HEK293T (cell line): ENCODE results near the gene APBA1.

Source experiments
- CTCF ChIA-PET: fragments of 350-600 bp; formaldehyde crosslinking; extraction: SDS; loops from one replicate; lab custom pipeline; 2021; ENCODE audit warnings: antibody characterized with exemption, inconsistent platforms; lab: Yijun Ruan, JAX
- POLR2A ChIA-PET: fragments of 350-600 bp; formaldehyde crosslinking; extraction: SDS; loops from one replicate; lab custom pipeline; 2020; ENCODE audit warnings: antibody characterized with exemption, inconsistent platforms; lab: Yijun Ruan, JAX
- DNase-seq: peaks from one replicate; pipeline ENCODE4 v3.0.0; 2012; ENCODE audit warnings: mixed read lengths; ENCODE audit errors: extremely low spot score
- ARNT ChIP-seq: fragments of 450-650 bp; IDR thresholded peaks from 2 replicates; pipeline ENCODE4 v1.6.1; 2017; ENCODE audit warnings: mild to moderate bottlenecking
- BHLHE40 ChIP-seq: fragments of 450-650 bp; IDR thresholded peaks from 2 replicates; pipeline ENCODE4 v1.6.1; 2016; ENCODE audit warnings: mild to moderate bottlenecking, moderate library complexity, borderline replicate concordance
- CTBP1 ChIP-seq: fragments of 450-650 bp; IDR thresholded peaks from 2 replicates; pipeline ENCODE4 v1.6.1; 2016; ENCODE audit warnings: borderline replicate concordance
- ELF4 ChIP-seq: fragments of 450-650 bp; IDR thresholded peaks from 2 replicates; pipeline ENCODE4 v1.6.1; 2017; ENCODE audit warnings: antibody characterized with exemption
- FOXA1 ChIP-seq: fragments of 450-650 bp; IDR thresholded peaks from 2 replicates; pipeline ENCODE4 v1.6.1; 2016; ENCODE audit warnings: mild to moderate bottlenecking
- FOXK2 ChIP-seq: fragments of 450-650 bp; IDR thresholded peaks from 2 replicates; pipeline ENCODE4 v1.6.1; 2016; ENCODE audit warnings: mild to moderate bottlenecking
- FOXM1 ChIP-seq: fragments of 450-650 bp; IDR thresholded peaks from 2 replicates; pipeline ENCODE4 v1.6.1; 2017; ENCODE audit warnings: mild to moderate bottlenecking, borderline replicate concordance
- HDGF ChIP-seq: fragments of 450-650 bp; IDR thresholded peaks from 2 replicates; pipeline ENCODE4 v1.6.1; 2017; ENCODE audit warnings: antibody characterized with exemption, borderline replicate concordance
- L3MBTL2 ChIP-seq: fragments of 450-650 bp; conservative IDR thresholded peaks from 2 replicates; pipeline ENCODE4 v1.6.1; 2016; ENCODE audit warnings: mild to moderate bottlenecking
- LEF1 ChIP-seq: fragments of 450-650 bp; IDR thresholded peaks from 2 replicates; pipeline ENCODE4 v1.6.1; 2017; ENCODE audit warnings: mild to moderate bottlenecking, borderline replicate concordance
- NFRKB ChIP-seq: fragments of 450-650 bp; IDR thresholded peaks from 2 replicates; pipeline ENCODE4 v1.6.1; 2016; ENCODE audit warnings: mild to moderate bottlenecking, moderate library complexity
- PKNOX1 ChIP-seq: fragments of 450-650 bp; IDR thresholded peaks from 2 replicates; pipeline ENCODE4 v1.6.1; 2016
- SP1 ChIP-seq: fragments of 450-650 bp; IDR thresholded peaks from 2 replicates; pipeline ENCODE4 v1.6.1; 2017
- SUZ12 ChIP-seq: fragments of 450-650 bp; IDR thresholded peaks from 2 replicates; pipeline ENCODE4 v1.6.1; 2016; ENCODE audit warnings: mild to moderate bottlenecking
- TARDBP ChIP-seq: fragments of 450-650 bp; IDR thresholded peaks from 2 replicates; pipeline ENCODE4 v1.6.1; 2016
- ZNF384 ChIP-seq: fragments of 450-650 bp; IDR thresholded peaks from 2 replicates; pipeline ENCODE4 v1.6.1; 2016

The APBA1 gene

DNA sequence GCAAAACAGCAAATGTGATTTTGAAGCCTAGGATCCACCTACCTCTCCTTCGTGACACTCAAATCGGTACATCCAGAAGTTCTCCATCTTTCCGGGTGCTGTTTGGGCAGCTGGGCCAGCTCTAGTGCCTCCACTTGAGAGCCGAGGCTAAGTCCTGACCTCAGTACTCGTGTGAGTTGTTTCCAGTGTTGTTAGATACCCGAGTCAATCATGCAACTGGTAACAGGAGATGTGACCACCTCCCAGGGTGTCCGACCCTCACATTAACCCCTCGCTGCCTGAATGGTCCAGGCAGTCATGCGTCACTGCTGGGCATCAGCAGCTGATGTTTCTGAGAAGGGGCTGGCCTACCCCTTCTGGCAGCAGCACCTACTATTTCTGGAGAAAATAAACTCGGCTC lies 176.9 kb downstream of the APBA1 start:
- POLR2A ChIA-PET = no interaction called here
- CTCF ChIA-PET = no interaction called here
- TF ChIP-seq PKNOX1 (no peak), BHLHE40 (no peak), HDGF (no peak), CTBP1 (no peak), ARNT (no peak), ZNF384 (no peak), NFRKB (no peak), ELF4 (no peak), FOXM1 (no peak), FOXA1 (no peak), SP1 (no peak), SUZ12 (no peak), FOXK2 (no peak), TARDBP (no peak), LEF1 (no peak), L3MBTL2 (no peak)
- DNase-seq = no peak

DNA sequence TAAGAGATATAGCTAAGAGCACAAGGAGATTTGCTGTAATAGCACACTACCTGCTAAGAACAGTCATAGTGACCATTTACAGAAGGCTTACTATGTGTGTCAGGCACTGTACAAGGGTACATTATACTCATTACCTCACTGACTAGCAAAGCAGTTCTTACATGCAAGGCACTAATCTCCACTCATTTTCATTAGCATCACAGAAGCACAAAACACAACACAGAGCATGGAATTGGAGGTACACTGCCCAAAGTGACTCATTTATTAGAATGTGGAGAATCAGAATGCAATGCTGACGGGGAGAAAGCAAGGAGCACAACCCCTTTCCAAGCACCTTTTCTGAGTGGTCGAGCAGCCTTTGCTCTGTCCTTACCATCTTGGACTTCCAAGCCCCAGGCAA lies 177.4 kb downstream of the APBA1 start:
- ChIA-PET POLR2A (no interaction called here), CTCF (interaction anchor here (0.7 kb wide), 1 partner anchor 173 kb away, joined by 3 read pairs; no protein-coding TSS in a partner anchor)
- TF ChIP-seq L3MBTL2 (no peak), ELF4 (no peak)
- DNase-seq = no peak

GRCh38 chr9:69494208-69494607 lies 178.0 kb downstream of the APBA1 start:
- ChIA-PET CTCF (interaction anchor here (0.7 kb wide), 1 partner anchor 174 kb away, joined by 3 read pairs; no protein-coding TSS in a partner anchor), POLR2A (no interaction called here)
- TF ChIP-seq FOXK2 (no peak), L3MBTL2 (no peak), FOXM1 (no peak), TARDBP (no peak), HDGF (no peak), LEF1 (no peak), SUZ12 (no peak), ARNT (no peak), NFRKB (no peak), FOXA1 (no peak), SP1 (no peak)
- DNase-seq = no peak

DNA sequence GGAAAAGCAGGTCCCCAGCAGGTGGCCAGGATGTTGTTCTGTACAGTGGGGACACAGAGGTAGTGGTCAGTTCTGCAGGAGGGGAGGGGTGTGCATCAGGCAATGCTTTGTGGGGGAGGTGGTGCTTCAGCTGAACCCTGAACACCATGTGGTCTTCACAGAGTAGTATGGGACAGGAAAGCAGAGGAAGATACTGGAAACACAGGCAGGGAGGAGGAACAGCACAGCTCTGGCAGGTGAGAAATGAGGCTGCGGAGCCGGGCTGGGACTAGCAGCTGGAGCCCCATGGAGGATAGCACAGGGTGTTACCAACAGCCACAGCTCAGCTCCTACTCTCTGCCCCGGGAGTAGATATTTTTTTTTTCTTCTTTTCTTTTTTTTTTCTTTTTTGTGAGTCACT lies 185.7 kb downstream of the APBA1 start:
- no peak for DNase-seq
- CTCF ChIA-PET = no interaction called here
- POLR2A ChIA-PET = no interaction called here

GRCh38 chr9:69485466-69485865 lies 186.7 kb downstream of the APBA1 start:
- TF ChIP-seq BHLHE40 (no peak), SP1 (no peak), PKNOX1 (no peak), ELF4 (no peak), TARDBP (no peak), FOXM1 (no peak)
- DNase-seq = no peak
- ChIA-PET POLR2A (no interaction called here), CTCF (interaction anchor here (0.7 kb wide), 1 partner anchor 11 kb away, joined by 3 read pairs; no protein-coding TSS in a partner anchor)

More for the DNA sequence above, 185.7 kb downstream of the APBA1 start:
- TF ChIP-seq ELF4 = no peak
- TF ChIP-seq PKNOX1 = no peak
- no peak for TF ChIP-seq CTBP1
- TF ChIP-seq FOXA1 = no peak
- no peak for TF ChIP-seq FOXK2
- TF ChIP-seq ARNT = no peak
- TF ChIP-seq LEF1 = no peak
- no peak for TF ChIP-seq HDGF
- no peak for TF ChIP-seq NFRKB
- TF ChIP-seq TARDBP = no peak
- no peak for TF ChIP-seq SUZ12
- TF ChIP-seq SP1 = no peak

- ChIA-PET POLR2A (no interaction called here), CTCF (no interaction called here)
- TF ChIP-seq FOXA1 = no peak
- no peak for TF ChIP-seq SUZ12
- no peak for TF ChIP-seq PKNOX1
- TF ChIP-seq CTBP1 = no peak
- no peak for TF ChIP-seq SP1
- no peak for TF ChIP-seq ZNF384
- TF ChIP-seq NFRKB = no peak
- no peak for TF ChIP-seq TARDBP
- no peak for TF ChIP-seq LEF1
- TF ChIP-seq FOXK2 = no peak
- DNase-seq = no peak
These were observed 188.2 kb downstream of the APBA1 start for GRCh38 chr9:69483886-69484422.
